HUES6 (cell line): ENCODE results near the gene DUSP7.
A peak's percentile ranks its signal among the peaks of the same experiment; 100 is the strongest.

Experiments
- H3K27ac ChIP-seq: 2 replicates; pipeline ENCODE4 v1.7.0; 2013; ENCODE audit warnings: low read depth, mild to moderate bottlenecking, low read length, inconsistent platforms
- H3K27me3 ChIP-seq: 2 replicates; pipeline ENCODE4 v1.6.1; 2013; ENCODE audit warnings: low read length; ENCODE audit not compliant: control insufficient read depth, insufficient read depth
- H3K36me3 ChIP-seq: 2 replicates; pipeline ENCODE4 v1.6.1; 2013; ENCODE audit warnings: low read length; ENCODE audit not compliant: control insufficient read depth, insufficient read depth
- H3K4me1 ChIP-seq: 2 replicates; pipeline ENCODE4 v1.6.1; 2013; ENCODE audit warnings: low read length; ENCODE audit not compliant: control insufficient read depth, insufficient read depth
- H3K4me3 ChIP-seq: 2 replicates; pipeline ENCODE4 v1.5.1; 2013; ENCODE audit warnings: low read depth, low read length
- H3K9ac ChIP-seq: one replicate; pipeline ENCODE4 v1.6.1; 2013; ENCODE audit warnings: mild to moderate bottlenecking, low read length
- H3K9me3 ChIP-seq: 2 replicates; pipeline ENCODE4 v1.6.1; 2013; ENCODE audit warnings: low read depth, low read length; ENCODE audit not compliant: control insufficient read depth, insufficient read depth

The DUSP7 gene, protein sequence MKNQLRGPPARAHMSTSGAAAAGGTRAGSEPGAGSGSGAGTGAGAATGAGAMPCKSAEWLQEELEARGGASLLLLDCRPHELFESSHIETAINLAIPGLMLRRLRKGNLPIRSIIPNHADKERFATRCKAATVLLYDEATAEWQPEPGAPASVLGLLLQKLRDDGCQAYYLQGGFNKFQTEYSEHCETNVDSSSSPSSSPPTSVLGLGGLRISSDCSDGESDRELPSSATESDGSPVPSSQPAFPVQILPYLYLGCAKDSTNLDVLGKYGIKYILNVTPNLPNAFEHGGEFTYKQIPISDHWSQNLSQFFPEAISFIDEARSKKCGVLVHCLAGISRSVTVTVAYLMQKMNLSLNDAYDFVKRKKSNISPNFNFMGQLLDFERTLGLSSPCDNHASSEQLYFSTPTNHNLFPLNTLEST

GRCh38 chr3:52056521-52056967 lies at the start of gene DUSP7:
DUSP7 (minus strand) TSS chr3:52056571; CDS start chr3:52056366, 205 bp downstream.
- peaks cover 22% of the 10 kb centered on the region for H3K4me1 ChIP-seq
- H3K27me3 ChIP-seq = peaks cover 15% of the 10 kb centered on the region
- peaks cover 15% of the 10 kb centered on the region for H3K36me3 ChIP-seq
- H3K9me3 ChIP-seq = no peaks in the 10 kb centered on the region
- H3K9ac ChIP-seq = peak within 1 kb of the TSS; percentile 66
- no peak within 1 kb of the TSS for H3K27ac ChIP-seq
- peak within 1 kb of the TSS; percentile 77 for H3K4me3 ChIP-seq

- no peak overlapping the region for H3K27ac ChIP-seq
- no peaks in the 10 kb centered on the region for H3K4me1 ChIP-seq
- no peak overlapping the region for H3K9ac ChIP-seq
- H3K9me3 ChIP-seq = no peaks in the 10 kb centered on the region; the same call in 1 of the 2 replicates
- peaks cover 34% of the 10 kb centered on the region for H3K36me3 ChIP-seq
- H3K4me3 ChIP-seq = no peak overlapping the region
- H3K27me3 ChIP-seq = no peaks in the 10 kb centered on the region
These were observed 48.6 kb upstream of the DUSP7 start for GRCh38 chr3:52104684-52105640.

DNA sequence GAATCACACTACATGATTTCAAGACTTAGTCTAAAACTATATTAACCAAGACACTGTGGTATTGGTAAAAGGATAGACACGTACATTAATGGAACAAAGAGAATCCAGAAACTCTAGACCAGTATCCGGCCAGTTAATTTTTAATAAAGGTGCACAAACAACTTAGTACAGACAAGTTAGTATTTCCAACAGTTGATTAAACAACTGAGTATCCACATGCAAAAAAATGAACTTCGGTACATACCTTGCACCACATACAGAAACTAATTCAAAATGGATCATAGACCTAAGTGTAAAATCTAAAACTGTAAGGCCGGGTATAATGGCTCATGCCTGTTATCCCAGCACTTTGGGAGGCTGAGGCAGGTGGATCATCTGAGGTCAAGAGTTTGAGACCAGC lies 46.6 kb upstream of the DUSP7 start:
- Histone ChIP-seq H3K27ac (no peak overlapping the region), H3K27me3 (no peaks in the 10 kb centered on the region), H3K4me1 (no peaks in the 10 kb centered on the region), H3K9me3 (no peaks in the 10 kb centered on the region; the same call in 1 of the 2 replicates), H3K36me3 (peaks cover 33% of the 10 kb centered on the region), H3K9ac (no peak overlapping the region), H3K4me3 (no peak overlapping the region)

DNA sequence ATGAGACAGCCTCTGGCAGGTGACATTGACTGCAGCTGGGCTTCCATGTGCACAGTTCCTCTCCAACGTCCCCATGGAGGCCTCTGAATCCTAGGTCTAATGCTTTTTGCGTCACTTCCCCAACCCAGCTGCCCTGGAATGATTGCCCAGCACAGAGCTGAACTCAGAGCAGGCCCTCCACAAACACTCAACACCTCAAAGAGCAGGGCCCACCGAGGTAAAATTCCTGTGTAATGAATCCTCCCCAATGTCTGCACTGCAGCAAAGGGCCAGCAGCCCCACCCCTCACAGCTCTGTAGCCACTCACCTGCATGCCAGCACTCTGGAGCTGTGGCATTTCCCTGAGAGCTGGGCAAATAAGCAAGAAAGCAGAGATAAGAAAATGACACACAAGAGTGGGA lies 42.6 kb upstream of the DUSP7 start:
- no peak overlapping the region for H3K27ac ChIP-seq
- H3K9ac ChIP-seq = no peak overlapping the region
- peaks cover 58% of the 10 kb centered on the region for H3K36me3 ChIP-seq
- no peaks in the 10 kb centered on the region; the same call in 1 of the 2 replicates for H3K9me3 ChIP-seq
- H3K4me1 ChIP-seq = no peaks in the 10 kb centered on the region; the same call in 1 of the 2 replicates
- H3K4me3 ChIP-seq = no peak overlapping the region
- no peaks in the 10 kb centered on the region for H3K27me3 ChIP-seq

DNA sequence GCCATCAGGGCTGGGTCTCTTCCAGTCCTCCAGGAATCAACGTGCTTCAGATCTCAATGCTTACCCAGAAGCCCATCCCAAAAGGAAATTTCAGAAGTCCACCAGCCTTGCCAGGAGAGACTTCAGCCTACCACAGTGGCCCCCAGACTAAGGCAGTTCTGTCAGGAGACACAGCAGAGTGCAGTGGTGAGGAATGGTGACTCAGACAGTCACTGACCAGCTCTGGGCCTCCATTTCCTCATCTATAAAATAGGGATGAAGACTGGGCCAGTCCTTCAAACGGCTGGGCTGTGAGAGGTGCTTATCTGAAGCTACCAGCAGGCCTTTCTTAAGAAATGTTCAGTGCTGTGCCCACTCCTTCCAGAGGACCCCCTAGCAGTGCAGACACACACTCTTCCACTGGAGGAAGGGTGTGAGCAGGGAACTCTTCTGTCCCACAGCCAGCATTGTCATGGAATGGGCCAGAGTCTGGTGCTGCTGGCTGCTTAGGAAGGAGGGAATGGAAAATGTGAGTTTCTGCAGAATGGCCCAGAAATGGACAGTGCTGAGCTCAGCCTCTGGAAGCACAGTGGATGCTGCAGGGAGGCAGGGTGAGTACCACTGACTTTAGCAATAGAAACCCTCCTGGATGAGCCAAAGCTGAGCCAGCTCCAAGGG lies 41.6 kb upstream of the DUSP7 start:
- Histone ChIP-seq H3K4me1 (no peaks in the 10 kb centered on the region; the same call in 1 of the 2 replicates), H3K9me3 (no peaks in the 10 kb centered on the region; the same call in 1 of the 2 replicates), H3K4me3 (no peak overlapping the region), H3K27ac (no peak overlapping the region), H3K27me3 (no peaks in the 10 kb centered on the region), H3K9ac (no peak overlapping the region), H3K36me3 (peaks cover 65% of the 10 kb centered on the region)

DNA sequence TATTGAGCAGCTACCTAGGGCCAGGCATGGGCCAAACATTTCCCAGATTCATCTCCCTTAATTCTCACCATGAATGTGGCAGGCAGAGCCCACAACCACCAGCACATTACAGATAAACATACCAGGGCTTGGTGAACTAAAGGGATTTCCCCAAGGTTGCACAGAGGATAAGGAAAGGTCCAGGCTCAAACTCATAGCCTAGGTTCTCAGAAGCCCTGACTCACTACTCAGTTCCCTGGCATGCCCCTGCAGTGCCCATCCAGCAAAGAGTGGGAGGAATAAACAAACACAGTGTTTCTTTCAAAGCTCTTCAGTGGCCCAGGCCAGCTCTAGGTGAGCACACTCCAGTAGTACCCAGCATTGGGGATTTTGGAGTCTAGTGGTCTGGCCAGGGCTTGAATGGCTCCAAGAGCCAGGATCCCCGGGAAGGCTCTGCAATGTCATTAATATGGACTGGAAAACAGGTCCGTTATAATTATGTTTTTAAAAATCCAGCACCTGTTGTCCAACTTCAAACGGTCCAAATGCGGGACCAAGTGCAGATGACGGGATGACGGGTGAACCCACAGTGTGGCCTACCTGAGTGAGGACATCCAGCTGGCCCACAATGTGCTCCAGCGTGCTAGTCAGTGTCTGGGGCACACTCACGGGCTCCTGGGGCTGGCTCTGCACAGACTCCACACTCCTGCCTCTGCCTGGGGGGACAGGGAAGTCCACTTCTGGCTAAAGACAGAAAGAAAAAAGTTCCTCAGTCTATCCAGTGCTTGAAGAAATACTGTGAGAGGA lies 39.8 kb upstream of the DUSP7 start:
- Histone ChIP-seq H3K27me3 (no peaks in the 10 kb centered on the region), H3K9ac (no peak overlapping the region), H3K27ac (no peak overlapping the region), H3K9me3 (no peaks in the 10 kb centered on the region; the same call in 1 of the 2 replicates), H3K4me1 (peaks cover 6% of the 10 kb centered on the region), H3K36me3 (peaks cover 66% of the 10 kb centered on the region), H3K4me3 (no peak overlapping the region)

GRCh38 chr3:52094571-52095485 lies 38.5 kb upstream of the DUSP7 start:
- Histone ChIP-seq H3K36me3 (peaks cover 60% of the 10 kb centered on the region), H3K27ac (no peak overlapping the region), H3K27me3 (no peaks in the 10 kb centered on the region)

DNA sequence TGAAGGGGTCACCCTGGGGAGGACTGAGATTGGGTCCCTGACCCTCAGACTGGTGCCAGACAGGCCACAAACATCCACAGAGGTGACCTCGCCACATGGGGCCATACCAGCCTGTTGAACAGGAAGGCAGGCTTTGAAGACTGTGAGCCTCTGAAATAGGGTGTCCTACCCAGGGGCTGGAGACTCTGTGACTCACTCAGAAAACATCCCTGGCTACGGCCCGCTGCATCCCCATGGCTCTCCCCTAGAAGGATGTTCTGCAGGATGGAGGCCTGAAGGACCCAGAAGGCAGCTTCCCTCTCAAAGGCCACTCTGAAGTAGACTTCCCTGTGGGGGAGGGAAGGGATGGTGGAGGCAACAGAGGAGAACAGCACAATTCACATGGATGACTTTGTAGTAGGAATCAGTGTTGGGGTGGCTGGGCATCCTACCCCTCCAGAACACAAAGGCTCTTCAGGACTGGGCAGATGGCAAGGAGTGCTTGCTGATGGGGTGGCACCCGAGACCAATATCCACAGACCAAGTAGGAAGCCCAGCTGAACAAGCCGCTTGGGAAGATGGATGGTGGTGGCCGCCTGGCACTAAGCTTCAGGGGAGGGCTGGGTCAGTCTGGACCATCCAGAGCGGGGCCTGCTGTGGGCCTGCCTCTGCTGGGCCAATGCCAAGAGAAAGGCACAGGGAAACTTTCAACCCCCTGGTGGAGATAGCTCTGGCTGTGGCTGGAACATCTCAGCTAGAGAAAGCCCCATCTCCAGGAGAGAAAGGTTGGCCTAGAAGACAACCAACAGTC lies 37.6 kb upstream of the DUSP7 start:
- H3K27ac ChIP-seq = no peak overlapping the region
- H3K27me3 ChIP-seq = no peaks in the 10 kb centered on the region
- no peaks in the 10 kb centered on the region for H3K9me3 ChIP-seq
- H3K4me1 ChIP-seq = peaks cover 17% of the 10 kb centered on the region
- peaks cover 60% of the 10 kb centered on the region for H3K36me3 ChIP-seq
- H3K9ac ChIP-seq = no peak overlapping the region
- H3K4me3 ChIP-seq = no peak overlapping the region

More at GRCh38 chr3:52094571-52095485, 38.5 kb upstream of the DUSP7 start:
- Histone ChIP-seq H3K4me3 (no peak overlapping the region), H3K9ac (no peak overlapping the region), H3K4me1 (peaks cover 14% of the 10 kb centered on the region), H3K9me3 (no peaks in the 10 kb centered on the region)

- Histone ChIP-seq H3K9ac (no peak overlapping the region), H3K36me3 (peaks cover 57% of the 10 kb centered on the region), H3K27ac (no peak overlapping the region), H3K27me3 (no peaks in the 10 kb centered on the region), H3K9me3 (no peaks in the 10 kb centered on the region), H3K4me1 (peaks cover 17% of the 10 kb centered on the region), H3K4me3 (no peak overlapping the region)
These were observed 36.5 kb upstream of the DUSP7 start for GRCh38 chr3:52092891-52093290.
